GM18508 (cell line): Measurements from ENCODE around the gene IFT57.
"Not testable (repeated sequence)": the region's sequence is repeated elsewhere in the genome, so short reads cannot be mapped to it uniquely, and the experiment has no call there.

ENCODE experiments used
- ATAC-seq: cut with Tn5 transposase; IDR thresholded peaks from one replicate; pipeline ENCODE4 v1.9.1; 2021; ENCODE audit warnings: moderate number of reproducible peaks; ENCODE audit not compliant: insufficient read depth, unreplicated experiment

IFT57 gene

DNA sequence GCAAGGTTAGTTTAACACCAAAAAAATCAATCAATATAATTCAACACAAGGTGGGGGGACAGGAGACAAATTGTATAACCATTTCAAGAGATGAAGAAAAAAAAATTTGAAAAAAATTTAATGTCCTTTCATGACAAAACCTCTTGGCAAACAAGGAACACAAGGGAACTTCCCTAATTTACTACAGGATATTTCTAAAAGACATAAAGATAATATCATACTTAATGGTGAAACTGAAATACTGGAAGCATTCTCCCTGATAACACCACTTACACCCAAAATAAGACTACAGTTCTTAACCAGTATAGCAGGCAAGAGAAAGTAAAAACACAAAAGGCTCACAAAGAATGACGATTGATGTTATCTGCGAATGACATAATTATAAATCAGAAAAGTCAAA is 44.7 kb downstream of the IFT57 start:
- no peak for ATAC-seq

DNA sequence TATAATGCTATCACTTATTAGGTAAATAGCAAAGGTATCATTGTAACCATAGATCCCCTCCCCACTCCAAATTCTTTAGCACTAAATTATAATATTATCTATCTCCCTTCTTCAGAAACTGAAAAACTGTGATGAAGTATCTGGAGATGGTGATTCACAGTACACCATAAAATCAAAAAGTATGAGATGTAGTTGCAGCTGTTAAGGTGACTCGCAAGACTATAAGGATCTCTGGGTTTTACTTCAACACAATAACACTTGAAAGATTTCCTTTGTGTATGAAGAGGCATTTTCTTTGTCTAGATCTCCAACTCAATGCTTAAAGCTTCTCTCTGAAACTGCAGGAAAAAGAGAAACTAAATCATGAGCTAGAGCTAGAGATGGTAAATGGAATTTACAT is 46.9 kb downstream of the IFT57 start:
- ATAC-seq = no peak

DNA sequence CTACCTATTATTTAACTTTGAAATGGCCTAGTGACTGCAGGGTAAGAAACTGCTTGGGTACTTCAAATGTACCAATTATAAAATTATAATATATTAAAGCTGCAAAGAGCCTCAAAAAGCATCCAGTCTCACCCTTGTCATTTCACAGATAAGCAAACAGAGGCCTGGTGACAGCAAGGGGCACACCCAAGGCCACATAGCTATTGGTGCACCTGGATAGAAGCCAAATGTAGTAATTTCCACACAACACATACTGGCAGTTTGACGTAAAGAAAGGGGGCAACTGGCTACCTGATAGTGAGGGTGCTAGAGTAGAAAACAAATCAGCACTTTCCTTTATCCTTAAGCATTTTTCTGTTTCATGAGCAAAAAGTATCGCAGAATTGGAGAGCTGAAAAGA is 51.1 kb downstream of the IFT57 start:
- ATAC-seq = no peak

DNA sequence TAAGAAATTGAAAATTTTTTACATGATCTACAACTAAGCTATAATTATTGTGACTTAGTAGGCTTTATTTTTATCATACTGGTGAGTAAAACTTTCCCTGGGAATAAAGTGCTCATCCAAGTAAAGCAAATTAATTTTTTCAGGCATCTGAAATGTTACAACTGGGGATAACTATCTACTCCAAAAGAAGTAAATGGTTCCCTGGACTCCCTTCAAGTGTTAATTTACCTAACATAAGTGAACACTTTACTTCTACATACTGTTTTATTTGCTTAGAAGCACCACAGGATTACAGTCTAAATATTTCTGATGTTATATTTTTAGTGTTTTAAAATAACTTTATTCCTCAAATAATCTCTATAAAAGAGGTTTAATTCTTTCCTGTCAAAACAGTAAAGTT is 57.8 kb downstream of the IFT57 start:
- ATAC-seq = no peak

DNA sequence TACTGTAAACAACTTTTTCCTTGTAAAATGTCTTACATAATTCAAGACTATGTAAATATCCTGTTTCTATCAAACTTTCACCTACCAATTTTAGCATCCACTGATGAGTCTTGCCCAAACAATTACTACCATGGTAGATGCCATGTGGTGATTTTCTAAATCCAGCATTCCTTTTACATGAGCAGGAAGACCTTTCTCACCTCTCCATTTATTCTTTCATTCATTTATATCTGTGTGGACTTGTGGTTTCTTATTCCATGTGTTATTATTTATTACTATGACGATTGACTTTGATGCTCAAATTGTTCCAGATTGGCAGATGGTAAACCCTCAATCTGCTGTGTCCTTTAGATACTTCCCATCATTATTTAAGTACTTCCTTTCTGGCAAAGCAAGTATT is 62.4 kb downstream of the IFT57 start:
- no peak for ATAC-seq

DNA sequence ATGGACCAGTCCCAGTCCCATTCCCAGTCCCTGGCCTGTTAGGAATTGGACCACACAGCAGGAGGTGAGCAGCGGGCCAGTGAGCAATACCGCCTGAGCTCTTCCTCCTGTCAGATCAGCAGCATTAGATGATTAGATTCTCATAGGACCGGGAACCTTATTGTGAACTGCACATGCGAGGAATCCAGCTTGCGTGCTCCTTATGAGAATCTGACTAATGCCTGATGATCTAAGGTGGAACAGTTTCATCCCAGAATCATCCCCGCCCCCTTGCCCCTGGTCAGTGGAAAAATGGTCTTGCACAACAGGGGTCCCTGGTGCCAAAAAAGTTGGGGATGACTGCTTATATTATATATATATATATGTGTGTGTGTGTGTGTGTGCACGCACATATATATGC is 63.1 kb downstream of the IFT57 start:
- ATAC-seq = no peak

DNA sequence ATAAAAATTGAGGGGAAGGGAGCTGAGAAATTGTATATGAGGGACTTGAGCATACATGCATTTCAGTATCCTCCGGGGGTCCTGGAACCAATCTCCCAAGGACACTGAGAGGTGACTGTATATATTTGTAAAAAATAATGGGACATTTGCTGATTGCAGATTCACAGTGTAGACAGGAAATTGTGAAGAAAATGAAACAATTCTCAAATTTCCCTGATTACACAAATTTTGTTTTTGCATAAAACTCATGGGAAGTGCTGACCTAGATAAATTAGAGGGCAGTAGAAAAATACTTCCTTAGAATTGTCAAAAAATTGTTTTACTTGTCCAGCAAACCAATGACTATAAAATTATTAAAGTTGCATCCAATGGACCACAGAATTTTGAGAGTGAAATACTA is 64.0 kb downstream of the IFT57 start:
- no peak for ATAC-seq

DNA sequence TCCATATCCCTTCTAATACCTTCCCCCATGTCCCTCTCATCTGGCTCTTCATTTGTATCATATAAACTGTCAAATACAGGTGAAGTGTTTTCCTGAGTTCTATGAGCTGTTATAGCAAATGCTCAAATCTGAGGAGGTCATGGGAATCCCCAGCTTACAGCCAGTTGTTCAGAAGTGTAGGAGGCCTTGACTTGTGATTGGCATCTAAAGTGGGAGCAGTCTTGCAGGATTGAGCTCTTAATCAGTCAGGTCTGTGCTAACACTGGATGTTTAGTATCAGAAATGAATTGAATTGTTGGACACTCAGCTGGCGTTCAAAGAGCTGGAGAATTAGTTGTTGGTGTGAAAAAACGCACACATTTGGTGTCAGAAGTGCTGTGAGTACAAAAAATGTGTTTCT is 65.0 kb downstream of the IFT57 start:
- ATAC-seq = no peak

DNA sequence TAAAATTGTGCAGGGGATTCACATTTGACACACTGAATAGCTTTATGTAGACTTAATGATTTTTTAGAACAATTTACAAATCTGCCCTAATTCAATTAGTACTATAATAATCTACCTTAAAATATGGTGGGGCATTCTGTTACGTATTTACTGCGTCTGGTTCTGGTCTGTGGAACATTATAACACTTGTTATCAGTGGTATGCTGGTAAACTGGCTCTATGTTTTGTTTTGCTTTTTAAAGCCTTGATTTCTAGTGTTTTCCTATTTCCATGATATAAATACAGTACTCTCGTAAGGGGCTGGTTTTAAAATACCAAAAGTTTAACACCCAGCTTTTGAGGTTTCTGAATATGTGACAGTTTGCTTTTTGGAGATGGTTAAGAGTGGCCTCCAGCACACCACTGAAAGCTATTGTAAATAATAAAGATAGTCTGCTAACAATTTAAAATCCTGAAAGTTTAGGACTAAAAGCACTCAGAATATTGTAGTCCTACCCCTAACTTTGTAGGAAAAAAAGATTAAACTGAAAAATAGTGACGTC is 65.8 kb downstream of the IFT57 start:
- ATAC-seq = no peak

DNA sequence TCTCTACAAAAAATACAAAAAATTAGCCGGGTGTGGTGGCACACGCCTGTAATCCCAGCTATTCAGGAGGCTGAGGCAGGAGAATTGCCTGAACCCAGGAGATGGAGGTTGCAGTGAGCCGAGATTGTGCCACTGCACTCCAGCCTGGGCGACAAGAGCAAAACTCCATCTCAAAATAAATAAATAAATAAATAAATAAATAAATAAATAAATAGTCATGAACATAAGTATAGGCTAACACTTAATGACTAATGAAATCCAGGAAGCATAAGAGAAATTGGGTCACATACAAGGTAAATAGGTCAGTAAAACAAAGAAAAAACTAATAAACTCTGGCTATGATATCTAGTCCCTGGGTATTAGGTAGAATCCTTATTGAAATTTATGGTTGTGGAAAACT is 66.6 kb downstream of the IFT57 start:
- ATAC-seq = not testable (repeated sequence)

DNA sequence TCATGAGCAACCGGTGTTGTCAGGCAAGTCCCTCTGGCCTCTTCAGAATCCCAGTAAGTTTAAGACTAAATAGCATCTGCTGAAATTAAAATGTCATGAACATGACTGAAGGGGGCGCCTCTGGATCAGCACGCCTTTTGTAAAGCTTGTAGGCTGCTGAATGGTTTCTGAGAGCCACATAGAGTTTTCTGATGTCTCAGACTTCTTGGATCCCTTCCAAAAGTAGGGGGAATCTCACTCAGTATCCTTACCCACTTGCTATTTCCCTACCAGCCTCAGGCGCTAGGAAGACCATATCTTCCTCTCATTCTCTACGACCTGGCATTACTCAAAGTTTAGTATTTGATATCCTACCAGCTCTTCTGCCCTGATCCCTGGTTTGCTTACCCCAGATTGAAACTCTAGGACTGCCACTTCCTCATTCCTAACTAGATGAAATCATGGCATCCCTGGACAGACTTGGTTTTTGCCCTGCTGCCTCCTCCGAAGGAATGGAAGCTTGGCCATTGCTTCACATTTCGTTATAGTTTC is 68.7 kb downstream of the IFT57 start:
- ATAC-seq = no peak

DNA sequence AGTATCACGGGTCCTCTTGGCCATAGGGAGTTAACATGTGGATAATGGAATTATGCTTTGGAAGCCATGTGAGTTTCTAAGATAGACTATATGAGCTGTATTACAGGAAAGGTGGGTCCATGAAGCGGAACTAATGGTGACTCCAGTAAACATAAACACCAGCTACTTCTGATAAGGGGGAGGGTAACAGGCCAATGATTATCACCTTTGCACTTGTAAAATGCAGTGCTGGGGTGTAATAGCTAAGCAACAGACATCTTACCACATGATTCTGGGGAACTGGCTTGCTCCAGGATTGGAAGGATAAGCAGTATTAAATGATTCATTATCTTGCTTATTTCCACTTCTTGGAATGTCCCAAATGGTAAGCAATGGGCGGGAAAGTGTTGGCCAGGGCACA is 70.0 kb downstream of the IFT57 start:
- no peak for ATAC-seq

DNA sequence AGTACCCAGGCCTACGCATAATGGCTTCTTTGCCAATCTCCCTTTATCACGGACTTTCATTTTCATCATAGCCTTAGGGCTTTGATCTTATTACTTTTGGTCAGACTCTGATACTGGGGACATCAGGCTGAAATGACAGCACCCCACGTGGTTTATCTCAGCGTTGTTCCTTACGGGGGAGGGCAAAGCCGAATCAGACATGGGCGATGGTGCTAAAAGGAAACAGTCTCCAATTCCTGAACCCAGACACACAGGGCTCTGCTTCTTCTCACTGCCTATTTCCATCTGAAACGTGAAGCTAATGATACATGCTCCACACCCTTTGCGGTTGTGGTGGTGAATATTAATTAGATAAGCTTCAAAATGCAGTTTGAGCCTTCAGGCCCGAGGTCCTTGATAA is 72.0 kb downstream of the IFT57 start:
- no peak for ATAC-seq

DNA sequence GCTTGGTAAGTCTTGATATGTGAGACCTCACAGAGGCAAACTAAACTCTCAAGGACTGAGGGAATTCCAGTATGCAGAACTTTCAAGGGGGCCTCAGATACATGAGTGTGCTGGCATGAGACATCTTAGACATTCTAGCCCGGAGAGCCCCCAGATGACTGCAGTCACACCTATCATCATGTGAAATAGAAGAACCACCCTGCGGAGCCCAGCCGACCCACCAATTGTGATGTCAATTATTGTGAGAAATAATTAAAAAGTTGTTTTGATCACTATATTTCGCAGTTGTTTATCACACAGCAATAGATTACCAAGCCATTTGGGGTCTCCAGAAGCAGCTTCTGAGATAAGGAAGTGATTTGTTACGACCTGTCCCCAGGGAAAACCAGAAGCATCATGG is 76.1 kb downstream of the IFT57 start:
- no peak for ATAC-seq

DNA sequence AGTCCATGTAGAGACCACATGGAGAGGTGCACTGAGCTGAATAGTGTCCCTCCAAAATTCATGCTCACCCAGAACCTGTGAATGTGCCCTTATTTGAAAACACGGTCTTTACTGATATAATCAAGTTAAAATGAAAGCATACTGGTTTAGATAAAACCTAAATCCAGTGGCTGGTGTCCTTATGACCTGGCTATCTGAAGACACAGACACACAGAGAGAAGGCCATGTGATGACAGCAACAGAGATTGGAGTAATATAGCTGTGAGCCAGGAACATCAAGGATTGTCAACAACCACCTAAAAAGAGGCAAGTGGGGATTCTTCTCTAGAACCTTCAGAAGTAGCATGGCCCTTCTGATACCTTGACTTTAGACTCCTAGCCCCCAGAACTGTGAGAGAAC is 76.6 kb downstream of the IFT57 start:
- no peak for ATAC-seq

DNA sequence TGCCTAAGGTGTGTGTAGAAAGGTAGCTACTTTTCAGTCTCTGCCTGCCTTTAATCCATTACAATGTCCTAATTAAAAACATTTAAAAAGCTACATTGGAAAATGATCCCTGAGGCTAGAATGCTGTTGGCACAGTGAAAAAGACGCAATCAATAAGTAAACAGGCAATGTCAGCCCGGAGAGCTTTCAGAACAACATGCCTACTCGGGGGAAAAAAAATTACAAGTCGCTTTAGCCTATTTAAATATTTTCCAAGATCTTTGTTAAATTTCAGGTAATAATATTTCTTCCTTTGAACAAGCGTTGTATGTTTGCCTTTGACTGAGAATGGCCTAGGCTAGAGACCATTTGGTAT is 84.8 kb downstream of the IFT57 start:
- ATAC-seq = no peak

DNA sequence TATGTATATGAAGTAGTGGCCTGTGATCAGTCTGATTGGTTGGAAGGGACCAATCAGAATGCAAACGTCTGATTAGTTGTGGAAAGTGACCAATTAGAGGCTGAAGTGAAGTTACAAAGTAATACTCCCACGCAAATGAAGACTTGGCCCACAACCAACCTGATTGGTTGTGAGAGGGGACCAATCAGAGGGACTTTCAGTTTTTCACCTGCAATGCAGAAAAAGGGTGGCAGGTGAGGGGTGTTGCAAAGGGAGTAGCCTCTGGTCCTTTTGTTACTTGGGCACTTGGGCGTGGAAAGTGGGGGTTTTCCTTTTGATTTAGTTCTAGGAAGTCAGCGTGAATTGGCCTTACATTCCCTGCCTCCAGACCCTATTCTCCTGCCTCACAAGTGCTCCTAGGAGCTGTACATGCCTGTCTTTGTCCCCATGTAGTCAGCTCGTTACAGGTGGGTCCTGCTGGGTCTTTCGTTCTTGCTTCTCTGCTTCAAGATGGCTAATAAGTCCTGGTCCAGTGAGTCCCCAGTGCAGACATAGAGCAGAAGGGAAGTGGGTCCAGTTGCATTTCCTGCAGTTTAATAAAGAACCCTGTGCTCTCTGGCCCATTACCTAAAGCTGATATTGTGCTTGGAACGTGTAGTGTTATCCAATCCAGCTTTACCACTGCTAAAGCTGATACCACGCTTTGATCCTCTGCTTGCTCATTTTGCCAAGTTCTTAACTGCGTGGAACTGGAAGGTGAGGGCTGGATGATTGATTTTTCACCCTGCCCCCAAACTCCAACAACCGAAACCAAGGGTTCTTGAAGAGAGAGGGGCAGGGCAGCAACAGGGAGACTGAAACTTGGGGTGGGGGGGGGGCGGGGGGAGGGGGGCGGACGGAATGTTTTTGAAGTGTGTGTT is 85.4 kb downstream of the IFT57 start:
- no peak for ATAC-seq

DNA sequence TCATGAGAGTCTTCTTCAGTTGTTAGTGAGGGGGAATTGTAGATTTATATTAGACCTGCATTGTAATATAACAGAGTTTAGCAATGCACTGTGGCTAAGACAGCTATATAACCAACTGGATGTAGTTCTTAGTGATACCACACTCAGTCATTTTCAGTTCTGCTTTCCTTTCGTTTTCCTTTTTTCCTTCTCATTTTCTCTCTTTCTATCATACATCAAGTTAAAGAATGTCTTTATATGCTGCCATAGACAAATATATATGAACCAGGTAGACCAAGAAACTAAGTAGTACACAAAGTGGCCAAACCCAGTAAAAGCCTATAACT is 87.7 kb downstream of the IFT57 start:
- peak; percentile 49 for ATAC-seq

DNA sequence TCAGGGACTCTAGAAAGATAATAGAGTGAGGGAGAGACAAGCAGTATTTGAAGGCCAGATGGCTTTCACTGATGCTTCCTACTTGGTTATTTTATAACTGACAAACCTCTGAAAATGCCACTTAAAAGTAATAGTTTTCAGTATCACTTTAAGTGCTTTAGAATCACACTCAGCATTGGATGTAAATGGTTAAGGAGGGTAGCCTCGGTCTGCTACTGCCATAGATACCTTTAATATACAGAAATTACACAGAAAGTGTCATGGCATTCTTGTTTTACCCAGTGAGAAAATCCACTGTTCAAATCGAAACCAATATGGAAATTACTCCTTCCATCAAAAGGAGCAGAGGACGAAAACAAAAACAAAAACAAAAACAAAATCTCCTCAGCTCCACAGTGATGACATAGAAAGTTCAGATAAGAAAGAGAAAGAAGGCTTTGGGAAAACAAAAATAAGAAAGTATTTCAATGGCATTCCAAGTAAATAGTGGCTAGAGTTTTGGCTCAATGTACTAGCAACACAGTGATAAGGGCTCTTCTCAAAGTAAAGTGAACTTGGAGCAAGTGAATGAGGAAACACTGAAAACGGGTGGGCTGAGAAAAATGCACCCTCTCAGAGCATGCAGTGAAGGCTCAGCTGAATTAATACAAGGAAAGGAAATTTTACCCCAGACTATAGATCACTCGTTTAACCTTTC is 88.2 kb downstream of the IFT57 start:
- peak; percentile 16 for ATAC-seq

DNA sequence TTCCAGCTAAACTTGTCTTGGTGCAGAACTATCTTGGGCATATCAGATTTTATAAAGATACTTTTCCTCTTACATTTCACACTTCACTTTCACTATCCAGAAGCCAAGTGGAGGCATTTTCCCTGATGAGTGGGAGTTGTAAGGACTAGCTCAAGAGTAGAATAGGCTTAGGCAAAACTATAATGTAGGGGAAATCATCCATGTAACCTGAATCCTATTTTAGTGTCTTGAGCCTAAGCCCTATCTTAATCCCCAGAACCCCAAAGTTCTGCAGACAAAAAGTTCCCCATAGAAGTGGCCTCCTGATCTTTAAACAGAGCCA is 89.2 kb downstream of the IFT57 start:
- no peak for ATAC-seq

DNA sequence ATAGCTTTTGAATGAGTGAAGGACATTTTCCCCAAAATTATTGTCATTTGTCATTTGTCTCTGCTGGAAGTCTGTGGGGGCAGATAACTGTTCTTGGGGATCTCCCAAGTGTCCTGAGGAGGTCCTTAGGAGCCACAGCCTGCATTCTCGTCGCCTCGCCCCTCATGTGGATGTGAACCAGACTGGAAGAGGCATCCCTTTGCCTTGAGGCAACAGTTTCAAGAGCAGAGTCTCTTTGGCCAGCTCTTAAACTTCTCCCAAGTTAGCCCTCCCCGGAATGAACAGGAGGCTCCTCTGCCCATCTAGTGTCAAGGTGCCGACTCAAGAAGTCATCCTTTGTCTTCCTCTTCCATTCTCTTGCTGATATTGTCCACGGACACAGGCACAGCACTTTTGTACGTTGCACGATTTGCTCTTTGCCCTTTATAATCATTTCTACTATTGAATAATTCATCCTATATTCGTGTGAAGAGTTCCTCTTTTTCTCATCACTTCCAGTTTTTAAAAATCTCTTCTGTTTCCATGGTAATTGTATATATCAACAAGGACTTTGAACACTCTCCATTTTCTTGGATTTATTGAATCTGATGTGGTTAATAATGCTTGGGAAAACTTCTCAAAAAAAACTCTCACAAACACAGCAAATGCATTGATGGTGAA is 90.6 kb downstream of the IFT57 start:
- ATAC-seq = no peak
